ENCODE results near the gene CD96. TPM values are rescaled to one million over a fixed set of nuclear protein-coding genes. Genes with fewer than 3 reads are reported as not detected.
"Not testable (repeated sequence)": the region's sequence is repeated elsewhere in the genome, so short reads cannot be mapped to it uniquely, and the experiment has no call there.

The CD96 gene
- polyA plus RNA-seq, 2 donors, result 0.88 to 0.94 TPM

GRCh38 chr3:111672461-111672860 is 130.5 kb downstream of the CD96 start:
- not testable (repeated sequence) for H3K9me3 ChIP-seq (ENCODE audit: control insufficient read depth in 2 of 2, insufficient read depth in 1 of 2, low read depth in 1 of 2, low read length in 1 of 2); H3K36me3 ChIP-seq (ENCODE audit: control insufficient read depth in 2 of 2, insufficient read depth in 2 of 2, low read length in 1 of 2); H3K4me3 ChIP-seq (ENCODE audit: low read depth in 1 of 2, low read length in 2 of 2); H3K27me3 ChIP-seq (ENCODE audit: control insufficient read depth in 1 of 2, insufficient read depth in 2 of 2, low read length in 2 of 2); H3K4me1 ChIP-seq (ENCODE audit: control insufficient read depth in 2 of 2, insufficient read depth in 2 of 2, low read length in 1 of 2); H3K27ac ChIP-seq (ENCODE audit: low read depth in 2 of 2, low read length in 1 of 2)
- 81 to 82% methylated on average over 6 of the region's 6 CpGs for WGBS, 2 donors

- H3K4me3 ChIP-seq (ENCODE audit: low read depth in 1 of 2, low read length in 2 of 2), result peak overlapping the region in 1 of 2 donors; percentile 34
- H3K27me3 ChIP-seq (ENCODE audit: control insufficient read depth in 1 of 2, insufficient read depth in 2 of 2, low read length in 2 of 2), result no peaks in the 10 kb centered on the region
- 29 to 39% methylated on average over 1 of the region's 1 CpG for WGBS, 2 donors
- H3K27ac ChIP-seq (ENCODE audit: low read depth in 2 of 2, low read length in 1 of 2), result peak overlapping the region in 1 of 2 donors; percentile 1
- H3K36me3 ChIP-seq (ENCODE audit: control insufficient read depth in 2 of 2, insufficient read depth in 2 of 2, low read length in 1 of 2), result no peaks in the 10 kb centered on the region
- H3K9me3 ChIP-seq (ENCODE audit: control insufficient read depth in 2 of 2, insufficient read depth in 1 of 2, low read depth in 1 of 2, low read length in 1 of 2), result no peaks in the 10 kb centered on the region
- peaks cover 0 to 3% of the 10 kb centered on the region in 2 donors for H3K4me1 ChIP-seq (ENCODE audit: control insufficient read depth in 2 of 2, insufficient read depth in 2 of 2, low read length in 1 of 2)
Observed at GRCh38 chr3:111675846-111676210, 133.8 kb downstream of the CD96 start.

GRCh38 chr3:111676211-111677006 is 134.4 kb downstream of the CD96 start:
- peak overlapping the region in 1 of 2 donors; percentile 34 for H3K4me3 ChIP-seq (ENCODE audit: low read depth in 1 of 2, low read length in 2 of 2)
- no peaks in the 10 kb centered on the region for H3K9me3 ChIP-seq (ENCODE audit: control insufficient read depth in 2 of 2, insufficient read depth in 1 of 2, low read depth in 1 of 2, low read length in 1 of 2)
- H3K27ac ChIP-seq (ENCODE audit: low read depth in 2 of 2, low read length in 1 of 2), result peak overlapping the region; percentile 8 to 20
- H3K36me3 ChIP-seq (ENCODE audit: control insufficient read depth in 2 of 2, insufficient read depth in 2 of 2, low read length in 1 of 2), result no peaks in the 10 kb centered on the region
- H3K27me3 ChIP-seq (ENCODE audit: control insufficient read depth in 1 of 2, insufficient read depth in 2 of 2, low read length in 2 of 2), result no peaks in the 10 kb centered on the region
- H3K4me1 ChIP-seq (ENCODE audit: control insufficient read depth in 2 of 2, insufficient read depth in 2 of 2, low read length in 1 of 2), result peaks cover 0 to 3% of the 10 kb centered on the region in 2 donors
- 33 to 34% methylated on average over 8 of the region's 8 CpGs for WGBS, 2 donors

GRCh38 chr3:111677007-111677392 is 135.0 kb downstream of the CD96 start:
- peak overlapping the region in 1 of 2 donors; percentile 8 for H3K4me3 ChIP-seq (ENCODE audit: low read depth in 1 of 2, low read length in 2 of 2)
- WGBS, 2 donors, result 53 to 62% methylated on average over 4 of the region's 4 CpGs
- peaks cover 0 to 7% of the 10 kb centered on the region in 2 donors for H3K4me1 ChIP-seq (ENCODE audit: control insufficient read depth in 2 of 2, insufficient read depth in 2 of 2, low read length in 1 of 2)
- H3K27ac ChIP-seq (ENCODE audit: low read depth in 2 of 2, low read length in 1 of 2), result peak overlapping the region in 1 of 2 donors; percentile 19
- no peaks in the 10 kb centered on the region for H3K9me3 ChIP-seq (ENCODE audit: control insufficient read depth in 2 of 2, insufficient read depth in 1 of 2, low read depth in 1 of 2, low read length in 1 of 2)
- H3K36me3 ChIP-seq (ENCODE audit: control insufficient read depth in 2 of 2, insufficient read depth in 2 of 2, low read length in 1 of 2), result no peaks in the 10 kb centered on the region
- no peaks in the 10 kb centered on the region for H3K27me3 ChIP-seq (ENCODE audit: control insufficient read depth in 1 of 2, insufficient read depth in 2 of 2, low read length in 2 of 2)

- H3K27me3 ChIP-seq (ENCODE audit: control insufficient read depth in 1 of 2, insufficient read depth in 2 of 2, low read length in 2 of 2), result no peaks in the 10 kb centered on the region
- H3K9me3 ChIP-seq (ENCODE audit: control insufficient read depth in 2 of 2, insufficient read depth in 1 of 2, low read depth in 1 of 2, low read length in 1 of 2), result no peaks in the 10 kb centered on the region
- H3K36me3 ChIP-seq (ENCODE audit: control insufficient read depth in 2 of 2, insufficient read depth in 2 of 2, low read length in 1 of 2), result no peaks in the 10 kb centered on the region
- no peak overlapping the region for H3K4me3 ChIP-seq (ENCODE audit: low read depth in 1 of 2, low read length in 2 of 2)
- peaks cover 0 to 4% of the 10 kb centered on the region in 2 donors for H3K4me1 ChIP-seq (ENCODE audit: control insufficient read depth in 2 of 2, insufficient read depth in 2 of 2, low read length in 1 of 2)
- WGBS, 2 donors, result 55 to 59% methylated on average over 7 of the region's 7 CpGs
- no peak overlapping the region for H3K27ac ChIP-seq (ENCODE audit: low read depth in 2 of 2, low read length in 1 of 2)
Observed at GRCh38 chr3:111681661-111682426, 139.8 kb downstream of the CD96 start.

- no peaks in the 10 kb centered on the region for H3K36me3 ChIP-seq (ENCODE audit: control insufficient read depth in 2 of 2, insufficient read depth in 2 of 2, low read length in 1 of 2)
- H3K4me1 ChIP-seq (ENCODE audit: control insufficient read depth in 2 of 2, insufficient read depth in 2 of 2, low read length in 1 of 2), result peaks cover 0 to 4% of the 10 kb centered on the region in 2 donors
- H3K4me3 ChIP-seq (ENCODE audit: low read depth in 1 of 2, low read length in 2 of 2), result no peak overlapping the region
- H3K27me3 ChIP-seq (ENCODE audit: control insufficient read depth in 1 of 2, insufficient read depth in 2 of 2, low read length in 2 of 2), result no peaks in the 10 kb centered on the region
- 85 to 88% methylated on average over 4 of the region's 4 CpGs for WGBS, 2 donors
- H3K27ac ChIP-seq (ENCODE audit: low read depth in 2 of 2, low read length in 1 of 2), result no peak overlapping the region
- no peaks in the 10 kb centered on the region for H3K9me3 ChIP-seq (ENCODE audit: control insufficient read depth in 2 of 2, insufficient read depth in 1 of 2, low read depth in 1 of 2, low read length in 1 of 2)
Observed at GRCh38 chr3:111684640-111685039, 142.6 kb downstream of the CD96 start.

- 82 to 92% methylated on average over 2 of the region's 2 CpGs for whole genome bisulfite sequencing, 2 donors
- Histone ChIP-seq H3K4me3 (ENCODE audit: low read depth in 1 of 2, low read length in 2 of 2) (no peak overlapping the region), H3K27me3 (ENCODE audit: control insufficient read depth in 1 of 2, insufficient read depth in 2 of 2, low read length in 2 of 2) (no peaks in the 10 kb centered on the region), H3K36me3 (ENCODE audit: control insufficient read depth in 2 of 2, insufficient read depth in 2 of 2, low read length in 1 of 2) (no peaks in the 10 kb centered on the region), H3K4me1 (ENCODE audit: control insufficient read depth in 2 of 2, insufficient read depth in 2 of 2, low read length in 1 of 2) (no peaks in the 10 kb centered on the region), H3K27ac (ENCODE audit: low read depth in 2 of 2, low read length in 1 of 2) (no peak overlapping the region), H3K9me3 (ENCODE audit: control insufficient read depth in 2 of 2, insufficient read depth in 1 of 2, low read depth in 1 of 2, low read length in 1 of 2) (no peaks in the 10 kb centered on the region)
Observed at GRCh38 chr3:111688190-111688800, 146.3 kb downstream of the CD96 start.

GRCh38 chr3:111690242-111690641 is 148.2 kb downstream of the CD96 start:
- no peak overlapping the region for H3K27ac ChIP-seq (ENCODE audit: low read depth in 2 of 2, low read length in 1 of 2)
- H3K4me1 ChIP-seq (ENCODE audit: control insufficient read depth in 2 of 2, insufficient read depth in 2 of 2, low read length in 1 of 2), result no peaks in the 10 kb centered on the region
- no peaks in the 10 kb centered on the region for H3K9me3 ChIP-seq (ENCODE audit: control insufficient read depth in 2 of 2, insufficient read depth in 1 of 2, low read depth in 1 of 2, low read length in 1 of 2)
- no peaks in the 10 kb centered on the region for H3K36me3 ChIP-seq (ENCODE audit: control insufficient read depth in 2 of 2, insufficient read depth in 2 of 2, low read length in 1 of 2)
- H3K27me3 ChIP-seq (ENCODE audit: control insufficient read depth in 1 of 2, insufficient read depth in 2 of 2, low read length in 2 of 2), result no peaks in the 10 kb centered on the region
- WGBS, 2 donors, result 79 to 80% methylated on average over 3 of the region's 3 CpGs
- H3K4me3 ChIP-seq (ENCODE audit: low read depth in 1 of 2, low read length in 2 of 2), result no peak overlapping the region

GRCh38 chr3:111691293-111691909 is 149.4 kb downstream of the CD96 start:
- H3K9me3 ChIP-seq (ENCODE audit: control insufficient read depth in 2 of 2, insufficient read depth in 1 of 2, low read depth in 1 of 2, low read length in 1 of 2), result no peaks in the 10 kb centered on the region
- WGBS, 2 donors, result 54 to 55% methylated on average over 2 of the region's 2 CpGs
- no peak overlapping the region for H3K4me3 ChIP-seq (ENCODE audit: low read depth in 1 of 2, low read length in 2 of 2)

More at GRCh38 chr3:111691293-111691909, 149.4 kb downstream of the CD96 start:
- no peak overlapping the region for H3K27ac ChIP-seq (ENCODE audit: low read depth in 2 of 2, low read length in 1 of 2)
- H3K4me1 ChIP-seq (ENCODE audit: control insufficient read depth in 2 of 2, insufficient read depth in 2 of 2, low read length in 1 of 2), result no peaks in the 10 kb centered on the region
- no peaks in the 10 kb centered on the region for H3K36me3 ChIP-seq (ENCODE audit: control insufficient read depth in 2 of 2, insufficient read depth in 2 of 2, low read length in 1 of 2)
- H3K27me3 ChIP-seq (ENCODE audit: control insufficient read depth in 1 of 2, insufficient read depth in 2 of 2, low read length in 2 of 2), result no peaks in the 10 kb centered on the region

Data from esophagus (tissue), 2 donors.